Hepatocyte (in vitro differentiated cells): ENCODE measurements around the gene MMP1. TPM values are rescaled to one million over a fixed set of nuclear protein-coding genes. Genes with fewer than 3 reads are reported as not detected.

Experiments used
- DNase-seq: peaks from one replicate; pipeline ENCODE4 v3.0.0-alpha.2; 2016; ENCODE audit warnings: low spot score
- H2AFZ ChIP-seq: fragments of 200-600 bp; sonication (generic); 2 replicates; pipeline ENCODE4 v1.6.0; 2016; ENCODE audit warnings: antibody characterized with exemption, mild to moderate bottlenecking
- H3K27ac ChIP-seq: fragments of 200-600 bp; sonication (generic); 2 replicates; pipeline ENCODE4 v1.5.1; 2016; ENCODE audit warnings: mild to moderate bottlenecking
- H3K27me3 ChIP-seq: fragments of 200-600 bp; sonication (generic); 2 replicates; pipeline ENCODE4 v1.6.1; 2016
- H3K36me3 ChIP-seq: fragments of 200-600 bp; sonication (generic); replicated peaks from 2 replicates; pipeline ENCODE4 v1.5.1; 2016; ENCODE audit warnings: low read depth; ENCODE audit not compliant: insufficient read depth
- H3K4me1 ChIP-seq: fragments of 200-600 bp; sonication (generic); 2 replicates; pipeline ENCODE4 v1.5.1; 2016; ENCODE audit warnings: mild to moderate bottlenecking, moderate library complexity; ENCODE audit not compliant: insufficient read depth
- H3K4me2 ChIP-seq: fragments of 200-600 bp; sonication (generic); 2 replicates; pipeline ENCODE4 v1.6.0; 2016
- H3K4me3 ChIP-seq: fragments of 200-600 bp; sonication (generic); 2 replicates; pipeline ENCODE4 v1.5.1; 2016; ENCODE audit warnings: mild to moderate bottlenecking
- H3K79me2 ChIP-seq: fragments of 200-600 bp; sonication (generic); 2 replicates; pipeline ENCODE4 v1.6.0; 2017; ENCODE audit warnings: mild to moderate bottlenecking
- H3K9me2 ChIP-seq: fragments of 200-600 bp; sonication (generic); replicated peaks from 2 replicates; pipeline ENCODE4 v1.6.0; 2017; ENCODE audit warnings: mild to moderate bottlenecking; ENCODE audit not compliant: insufficient read depth
- H3K9me3 ChIP-seq: fragments of 200-600 bp; sonication (generic); 2 replicates; pipeline ENCODE4 v1.5.1; 2016; ENCODE audit warnings: low read depth, mild to moderate bottlenecking
- H4K20me1 ChIP-seq: fragments of 200-600 bp; sonication (generic); 2 replicates; pipeline ENCODE4 v1.6.0; 2016; ENCODE audit warnings: mild to moderate bottlenecking; ENCODE audit not compliant: insufficient read depth, poor library complexity, severe bottlenecking
- CTCF ChIP-seq: fragments of 200-600 bp; sonication (generic); IDR thresholded peaks from 2 replicates; pipeline ENCODE4 v1.5.1; 2016; ENCODE audit warnings: antibody characterized with exemption, mild to moderate bottlenecking; ENCODE audit not compliant: poor library complexity
- EZH2 ChIP-seq: fragments of 200-600 bp; sonication (generic); IDR thresholded peaks from 2 replicates; pipeline ENCODE4 v1.6.1; 2016; ENCODE audit warnings: antibody characterized with exemption, mild to moderate bottlenecking, borderline replicate concordance
- EZH2phosphoT487 ChIP-seq: fragments of 200-600 bp; sonication (generic); IDR thresholded peaks from one replicate; pipeline ENCODE4 v1.6.1; 2018; ENCODE audit warnings: antibody characterized with exemption, mild to moderate bottlenecking, low read depth, moderate library complexity; ENCODE audit not compliant: unreplicated experiment, severe bottlenecking
- WGBS: methylation state at CpG from one replicate; pipeline ENCODE4 v1.1.6; 2016; ENCODE audit warnings: low lambda C conversion rate; ENCODE audit errors: missing lambda C conversion rate; 5-methylcytosine and 5-hydroxymethylcytosine counted together
- polyA plus RNA-seq: library from polyadenylated mRNA; unstranded; fragments of >200 nt; fragmentation: Nextera tagmentation; extraction: Ambion mirVana; gene quantifications from 2 replicates; pipeline ENCODE4 v1.2.1, GENCODE V29; 2016
- total RNA-seq: library from RNA; depleted of rRNA; stranded (reverse); fragments of >200 nt; gene quantifications from 2 replicates; pipeline ENCODE4 v1.2.3, GENCODE V29; 2014

Gene MMP1
- total and polyA plus RNA-seq, 2 experiments from 2014 or later = 10.1 to 24.6 TPM

DNA sequence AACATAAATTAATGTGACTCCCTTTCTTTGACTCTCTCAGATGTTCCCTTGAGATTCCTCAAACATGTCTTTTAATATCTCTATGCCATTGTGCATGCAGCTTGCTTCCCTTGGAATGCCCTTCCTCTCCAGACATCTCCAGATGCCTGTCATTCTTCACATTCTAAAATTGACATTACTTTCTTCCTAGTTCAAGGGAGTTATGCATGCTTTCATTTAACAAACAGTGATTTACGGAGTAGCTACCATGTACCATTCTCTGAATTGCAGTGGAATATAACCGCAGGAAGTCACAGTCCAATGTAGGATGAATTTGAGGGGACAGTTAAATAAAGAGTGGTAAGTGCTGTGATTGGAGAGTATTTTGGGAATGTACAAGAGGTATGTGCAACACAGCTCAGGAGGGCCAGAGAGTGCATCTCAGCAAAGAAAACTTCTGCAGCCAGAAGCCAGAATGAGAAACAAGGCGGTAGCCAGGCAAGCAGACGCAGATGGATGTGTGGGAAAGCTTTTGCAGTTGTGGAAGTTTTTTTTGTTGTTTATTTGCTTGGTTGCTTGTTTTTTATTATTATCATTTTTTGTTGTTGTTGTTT, 36.2 kb downstream of the MMP1 start:
- no peak for DNase-seq
- Histone ChIP-seq H3K79me2 (no peaks in the 10 kb centered on the region), H3K9me2 (no peaks in the 10 kb centered on the region), H3K4me2 (no peak overlapping the region), H3K27me3 (no peaks in the 10 kb centered on the region), H4K20me1 (no peaks in the 10 kb centered on the region), H3K4me1 (peaks cover 19% of the 10 kb centered on the region), H3K27ac (no peak overlapping the region), H3K36me3 (no peaks in the 10 kb centered on the region), H3K4me3 (no peak overlapping the region), H3K9me3 (no peaks in the 10 kb centered on the region), H2AFZ (no peak overlapping the region)
- WGBS = 74% methylated on average over 4 of the region's 4 CpGs
- TF ChIP-seq EZH2 (no peak), EZH2phosphoT487 (no peak), CTCF (no peak)

- WGBS = 67% methylated on average over 4 of the region's 4 CpGs
- H3K4me1 ChIP-seq = peaks cover 17% of the 10 kb centered on the region
- H3K27me3 ChIP-seq = no peaks in the 10 kb centered on the region
- no peak overlapping the region for H3K27ac ChIP-seq
- no peaks in the 10 kb centered on the region for H4K20me1 ChIP-seq
- H3K36me3 ChIP-seq = no peaks in the 10 kb centered on the region
- H3K9me3 ChIP-seq = no peaks in the 10 kb centered on the region
- no peak overlapping the region for H3K4me3 ChIP-seq
- H3K4me2 ChIP-seq = no peak overlapping the region
- no peaks in the 10 kb centered on the region for H3K79me2 ChIP-seq
- no peak overlapping the region for H2AFZ ChIP-seq
- no peaks in the 10 kb centered on the region for H3K9me2 ChIP-seq
- DNase-seq = peak; percentile 23
- no peak for TF ChIP-seq CTCF
Observed at GRCh38 chr11:102760344-102761035, 37.5 kb downstream of the MMP1 start.

GRCh38 chr11:102757823-102758549, 40.0 kb downstream of the MMP1 start:
- DNase-seq = no peak
- no peaks in the 10 kb centered on the region for H3K27me3 ChIP-seq
- no peaks in the 10 kb centered on the region for H3K9me2 ChIP-seq
- TF ChIP-seq EZH2 (no peak), CTCF (no peak), EZH2phosphoT487 (no peak)
- no peaks in the 10 kb centered on the region for H3K9me3 ChIP-seq
- H3K27ac ChIP-seq = peak overlapping the region; percentile 7
- no peak overlapping the region for H2AFZ ChIP-seq
- no peaks in the 10 kb centered on the region for H3K4me1 ChIP-seq
- no peak overlapping the region for H3K4me3 ChIP-seq
- H3K79me2 ChIP-seq = no peaks in the 10 kb centered on the region
- WGBS = 76% methylated on average over 2 of the region's 2 CpGs
- no peaks in the 10 kb centered on the region for H3K36me3 ChIP-seq
- H3K4me2 ChIP-seq = no peak overlapping the region
- H4K20me1 ChIP-seq = no peaks in the 10 kb centered on the region
